GM12891 (cell line): ENCODE results near the gene CRNKL1.
"Not testable (repeated sequence)": the region's sequence is repeated elsewhere in the genome, so short reads cannot be mapped to it uniquely, and the experiment has no call there.

Experiments used
- DNase-seq: peaks from one replicate; pipeline ENCODE4 v3.0.0; 2011; ENCODE audit warnings: low spot score; ENCODE audit not compliant: insufficient read length
- FAIRE-seq: peaks from 2 replicates; lab custom pipeline; 2011; peaks lifted over from hg19 to GRCh38; lab: Jason Lieb, UNC
- PAX5 ChIP-seq: IDR thresholded peaks from 2 replicates; pipeline ENCODE4 v1.6.1; 2011; ENCODE audit warnings: low read length, moderate library complexity, mild to moderate bottlenecking; ENCODE audit not compliant: insufficient read depth, severe bottlenecking
- POLR2A ChIP-seq: IDR thresholded peaks from 2 replicates; pipeline ENCODE4 v1.6.1; 2011; ENCODE audit warnings: low read depth, low read length, control low read depth
- POLR2AphosphoS5 ChIP-seq: IDR thresholded peaks from 2 replicates; pipeline ENCODE4 v1.6.1; 2011; ENCODE audit warnings: low read depth, low read length, control low read depth
- POU2F2 ChIP-seq: IDR thresholded peaks from 2 replicates; pipeline ENCODE4 v1.6.1; 2011; ENCODE audit warnings: low read depth, mild to moderate bottlenecking, control low read depth, low read length, moderate library complexity
- SPI1 ChIP-seq: IDR thresholded peaks from 2 replicates; pipeline ENCODE4 v1.6.1; 2011; ENCODE audit warnings: low read depth, low read length, control low read depth
- TAF1 ChIP-seq: IDR thresholded peaks from 2 replicates; pipeline ENCODE4 v1.6.1; 2011; ENCODE audit warnings: low read depth, low read length, control low read depth

CRNKL1 gene

DNA sequence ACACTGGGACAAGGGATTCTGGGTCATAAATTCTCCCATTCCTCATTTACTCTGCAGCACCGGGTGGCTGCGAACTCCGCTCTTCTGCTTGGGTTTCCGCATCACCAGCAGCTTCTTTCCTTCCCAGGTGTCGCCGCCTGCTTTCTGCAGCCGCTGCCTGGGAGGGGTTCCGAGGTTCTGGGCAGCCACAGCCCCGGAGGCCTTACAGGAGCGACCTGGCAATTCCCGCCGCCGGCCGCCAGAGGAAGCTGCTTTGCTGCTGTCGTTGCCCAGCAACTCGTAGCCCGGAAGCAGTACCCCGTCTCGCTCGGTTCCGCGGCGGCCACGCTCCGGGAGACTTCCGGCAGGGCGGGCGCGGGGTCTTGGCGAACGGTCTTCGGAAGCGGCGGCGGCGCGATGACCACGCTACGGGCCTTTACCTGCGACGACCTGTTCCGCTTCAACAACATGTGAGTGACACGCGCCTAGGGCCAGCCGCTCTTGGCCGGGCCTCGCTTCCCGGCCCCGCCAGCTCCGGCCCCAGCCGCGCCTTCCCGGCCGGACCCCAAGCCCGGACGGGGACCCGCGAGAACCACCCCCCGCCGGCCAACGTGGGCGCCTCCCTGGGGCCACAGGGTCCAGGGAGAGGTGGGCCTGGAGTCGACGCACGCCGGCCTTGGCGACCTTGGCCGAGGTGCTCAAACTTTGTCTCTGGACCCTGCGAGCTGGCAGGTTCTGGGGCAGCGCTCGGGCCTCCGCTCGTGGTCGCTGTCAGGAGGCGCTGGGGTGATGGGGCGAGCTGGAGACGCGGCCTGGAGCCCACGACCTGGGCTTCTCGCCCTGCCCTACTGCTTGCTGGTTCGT lies 35.0 kb downstream of the CRNKL1 start, which contains the start of gene NAA20:
NAA20 (plus strand) TSS at position 362 of the 843 bp plus-strand sequence; CDS start at position 397, 35 bp downstream.
- FAIRE-seq (peak; percentile 94), DNase-seq (peak; percentile 93)

DNA sequence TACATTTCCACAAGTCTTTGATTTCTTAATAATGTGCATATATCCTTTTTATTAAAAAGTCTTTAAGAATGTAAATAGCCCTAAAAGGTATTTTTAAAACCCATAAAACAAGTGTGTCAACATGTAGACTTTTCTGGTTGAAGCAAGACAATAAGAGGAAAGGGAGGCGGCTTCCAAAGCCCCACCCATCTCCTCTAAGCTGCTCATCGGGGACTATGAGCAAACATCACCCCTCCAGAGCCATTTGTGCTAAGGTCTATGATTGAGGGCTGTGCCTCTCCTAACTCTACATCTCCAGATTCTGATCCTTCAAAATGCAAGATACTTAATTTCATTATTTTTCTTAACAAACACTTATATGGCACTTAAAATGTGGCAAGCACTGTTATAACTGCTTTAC lies 37.6 kb downstream of the CRNKL1 start:
- TF ChIP-seq PAX5 (no peak), TAF1 (no peak), POU2F2 (no peak), POLR2AphosphoS5 (no peak), POLR2A (no peak), SPI1 (no peak)
- no peak for FAIRE-seq
- no peak for DNase-seq

More for the DNA sequence above, 35.0 kb downstream of the CRNKL1 start, which contains the start of gene NAA20:
- TF ChIP-seq POU2F2 (no peak), SPI1 (0 out of 2 replicates have a peak, but pooled peaks have one; percentile 5), PAX5 (peak; percentile 80), TAF1 (peak; percentile 55; the same call in 1 of the 2 replicates)

DNA sequence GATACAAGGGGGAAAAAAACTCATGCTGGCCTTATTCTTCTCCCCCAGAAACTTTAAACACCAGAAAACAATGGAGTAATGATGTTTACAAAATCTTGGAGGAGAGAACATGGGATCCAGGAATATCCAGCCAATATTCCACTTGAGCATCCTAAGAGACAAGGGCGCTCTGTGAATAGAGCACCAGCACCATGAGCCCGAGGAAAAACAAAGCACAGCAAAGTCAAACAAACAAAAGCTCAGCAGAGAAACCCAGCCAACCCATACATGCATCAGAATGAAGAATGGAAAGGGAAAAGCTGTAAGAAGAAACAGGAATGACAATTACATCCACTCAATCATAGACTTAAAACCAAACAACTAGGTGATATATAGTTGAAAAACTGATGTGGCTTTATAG lies 39.7 kb downstream of the CRNKL1 start:
- FAIRE-seq (no peak), DNase-seq (no peak)
- no peak for TF ChIP-seq POLR2A

DNA sequence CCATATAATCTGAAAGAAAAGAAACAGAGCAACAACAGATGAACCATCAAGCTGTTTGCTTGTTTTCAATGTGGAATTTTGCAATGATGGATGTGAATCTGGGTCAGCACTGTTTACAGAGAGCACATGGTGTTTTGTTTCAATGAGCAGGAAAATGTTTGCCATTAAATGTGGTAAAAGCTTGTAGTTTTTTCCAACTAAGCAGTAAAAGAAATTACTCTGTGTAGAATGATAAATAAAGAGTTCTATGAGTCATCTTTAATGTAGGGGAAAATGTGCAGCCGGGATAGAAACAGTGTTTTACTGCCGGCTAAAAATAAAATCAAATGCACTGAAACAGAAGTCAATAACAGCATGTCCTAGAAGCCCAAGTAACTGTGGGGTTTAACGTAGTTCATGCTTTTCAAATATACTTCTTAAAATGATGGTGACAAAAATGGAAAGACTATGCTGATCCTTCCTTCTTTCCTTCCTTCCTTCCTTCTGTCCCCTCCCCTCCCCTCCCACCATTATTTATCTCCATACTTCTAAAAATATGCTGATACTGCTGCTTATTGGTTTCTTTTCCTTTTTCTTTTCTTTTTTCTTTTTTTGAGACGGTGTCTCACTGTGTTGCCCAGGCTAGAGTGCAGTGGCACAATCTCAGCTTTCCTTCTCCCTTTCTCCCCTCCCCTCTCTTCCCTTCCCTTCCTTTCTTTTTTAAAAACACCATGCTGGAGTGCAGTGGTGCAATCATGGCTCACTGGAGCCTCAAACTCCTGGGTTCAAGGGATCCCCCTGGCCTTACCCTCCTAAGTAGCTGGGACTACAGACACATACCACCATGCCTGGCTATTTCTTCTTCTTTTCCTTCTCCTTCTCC lies 41.4 kb downstream of the CRNKL1 start:
- TF ChIP-seq POLR2A (no peak), POU2F2 (no peak), SPI1 (no peak), PAX5 (no peak), TAF1 (no peak), POLR2AphosphoS5 (no peak)
- FAIRE-seq (no peak), DNase-seq (no peak)

DNA sequence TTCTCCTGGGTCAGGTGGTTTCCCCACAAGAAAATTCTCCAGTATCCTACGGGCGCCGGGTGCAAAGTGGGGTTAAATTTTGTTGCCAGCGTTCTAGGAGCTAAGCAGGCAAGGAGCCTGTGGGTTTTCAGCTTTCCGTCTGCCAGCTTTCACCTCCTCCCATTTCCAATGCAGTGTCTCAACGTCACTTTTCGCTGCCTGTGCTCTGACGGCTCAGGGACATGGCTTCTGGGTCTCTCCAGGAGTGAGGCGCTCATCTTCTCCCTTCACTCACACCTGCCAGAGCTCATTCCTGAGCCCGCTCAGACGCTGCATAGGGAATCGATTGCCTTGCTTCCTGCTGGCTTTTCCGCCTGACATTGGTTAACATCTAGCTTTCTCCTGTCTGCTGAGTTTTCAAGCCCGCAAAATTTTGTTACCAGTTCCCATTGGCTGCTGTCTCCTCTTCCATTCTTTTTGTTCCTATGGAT lies 42.4 kb downstream of the CRNKL1 start:
- TF ChIP-seq POLR2A (no peak), TAF1 (no peak), POU2F2 (no peak), POLR2AphosphoS5 (no peak), PAX5 (no peak), SPI1 (no peak)
- FAIRE-seq (no peak), DNase-seq (no peak)

DNA sequence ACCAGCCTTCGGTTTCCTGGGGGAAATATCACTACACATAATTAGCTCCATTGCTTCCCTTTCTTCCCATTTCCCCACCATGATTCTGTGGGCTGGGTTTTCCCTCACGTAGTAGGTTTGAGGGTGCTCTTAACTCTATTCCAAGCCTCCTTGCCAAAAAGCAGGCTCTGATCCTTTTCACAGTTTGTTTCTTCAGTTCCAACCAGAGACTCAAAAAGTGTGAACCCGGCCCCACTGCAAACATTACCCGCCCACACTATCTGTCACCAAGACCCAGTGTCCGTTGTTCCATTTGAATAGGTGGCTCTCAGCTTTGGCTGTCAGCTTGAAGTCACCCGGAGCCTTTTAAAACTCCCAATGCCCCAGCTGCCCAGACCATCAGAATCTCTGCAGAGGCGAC lies 46.9 kb downstream of the CRNKL1 start:
- DNase-seq (no peak), FAIRE-seq (no peak)
- no peak for TF ChIP-seq POLR2A
- no peak for TF ChIP-seq TAF1
- TF ChIP-seq PAX5 = no peak
- no peak for TF ChIP-seq SPI1
- TF ChIP-seq POLR2AphosphoS5 = no peak
- no peak for TF ChIP-seq POU2F2

DNA sequence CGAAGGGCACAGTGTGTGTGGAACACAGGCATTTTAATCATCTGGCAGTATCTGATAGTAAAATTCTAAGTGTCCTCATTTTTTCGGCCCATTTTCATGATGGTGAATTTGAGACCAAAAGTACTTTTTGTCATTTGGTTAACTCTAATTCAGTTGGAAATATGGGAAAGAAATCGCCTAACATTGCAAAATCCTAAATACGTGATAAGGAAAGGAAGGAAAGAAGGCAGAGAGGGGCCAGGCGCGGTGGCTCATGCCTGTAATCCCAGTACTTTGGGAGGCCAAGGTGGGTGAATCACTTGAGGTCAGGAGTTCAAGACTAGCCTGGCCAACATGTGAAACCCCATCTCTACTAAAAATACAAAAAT lies 48.3 kb downstream of the CRNKL1 start:
- not testable (repeated sequence) for DNase-seq, FAIRE-seq

DNA sequence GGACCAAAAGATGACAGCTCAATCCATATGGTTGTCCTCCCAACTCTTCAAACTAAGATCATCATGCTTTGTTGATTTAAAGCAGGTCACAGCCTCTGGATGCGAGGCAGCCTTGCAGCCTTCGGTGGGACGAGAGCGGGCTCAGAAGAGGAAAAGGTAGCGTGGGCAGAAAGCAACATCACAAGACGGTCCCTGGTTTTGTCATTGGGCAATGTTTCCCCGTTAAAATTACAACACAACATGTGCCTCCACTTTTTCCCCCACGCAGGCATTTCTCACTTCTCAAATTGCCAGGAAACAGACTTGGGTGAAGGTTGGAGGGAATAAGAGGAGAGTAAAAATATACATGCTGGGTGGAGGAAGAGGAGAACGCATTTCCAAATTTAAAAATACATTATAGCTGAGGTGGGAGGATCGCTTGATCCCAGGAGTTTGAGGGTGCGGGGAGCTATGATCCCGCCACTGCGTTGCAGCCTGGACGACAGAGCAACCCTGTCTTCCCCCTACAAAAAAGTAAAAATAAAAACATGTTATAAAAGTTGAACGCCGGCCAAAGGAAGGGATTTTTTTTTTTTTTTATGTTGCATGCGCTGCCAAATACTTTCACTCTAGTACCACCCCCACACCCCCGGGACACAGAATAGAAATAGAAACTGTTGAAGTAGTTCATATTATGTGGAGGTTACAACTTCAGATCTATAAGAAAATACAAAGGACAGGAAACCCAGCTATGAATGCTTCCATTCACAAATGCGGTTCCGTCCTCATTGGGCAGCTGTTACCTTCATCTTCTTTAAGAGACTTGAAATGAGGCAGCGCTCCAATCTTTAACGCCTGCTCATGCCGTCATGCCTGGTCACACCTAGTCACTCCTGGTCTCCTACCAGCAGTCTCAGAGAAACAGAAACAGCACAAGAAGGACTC lies 49.0 kb downstream of the CRNKL1 start:
- TF ChIP-seq SPI1 = 0 out of 2 replicates have a peak, but pooled peaks have one; percentile 18
- no peak for TF ChIP-seq PAX5
- no peak for TF ChIP-seq POU2F2
- no peak for TF ChIP-seq TAF1
- DNase-seq (peak; percentile 32), FAIRE-seq (no peak)
